B cell (primary cell): ENCODE results near the gene KIF3A. TPM values are rescaled to one million over a fixed set of nuclear protein-coding genes. Genes with fewer than 3 reads are reported as not detected.

ENCODE experiments used
- ATAC-seq: fragments of 200-7000 bp; cut with Tn5 transposase; one replicate; pipeline ENCODE4 v1.10.0; 2021; ENCODE audit warnings: low read depth, mild to moderate bottlenecking, moderate number of reproducible peaks, moderate library complexity
- CTCF ChIA-PET: fragments of 350-600 bp; sonication (Branson Sonifier 250); formaldehyde crosslinking; loops from one replicate; lab custom pipeline; 2021; ENCODE audit warnings: antibody characterized with exemption, inconsistent platforms; lab: Charles Lee
- POLR2A ChIA-PET: fragments of 350-600 bp; sonication (Branson Sonifier 250); formaldehyde crosslinking; loops from one replicate; lab custom pipeline; 2021; ENCODE audit warnings: antibody characterized with exemption; lab: Charles Lee
- DNase-seq: peaks from one replicate; pipeline ENCODE4 v3.0.0; 2013
- H2AFZ ChIP-seq: 2 replicates; pipeline ENCODE4 v1.6.1; 2012; ENCODE audit warnings: mild to moderate bottlenecking, low read depth, low read length; ENCODE audit not compliant: insufficient read depth, poor library complexity, severe bottlenecking
- H3K27ac ChIP-seq, 2 donors: 1 replicate in 1 of 2; 2 replicates in 1 of 2; pipeline ENCODE4 v1.5.1; 2012 to 2013; ENCODE audit warnings: low read length in 2 of 2, mild to moderate bottlenecking in 2 of 2, moderate library complexity in 1 of 2
- H3K27me3 ChIP-seq, 4 experiments: fragments of 200-600 bp in 1 of 4; sonication (generic) in 1 of 4; replicated peaks in 1 of 4; 1 replicate in 2 of 4; 2 replicates in 2 of 4; pipeline versions ENCODE4 v1.6.1 to v1.7.0; 2013 to 2016; ENCODE audit warnings: low read length in 3 of 4, mild to moderate bottlenecking in 2 of 4, mixed read lengths in 1 of 4, moderate library complexity in 1 of 4; ENCODE audit not compliant: insufficient read depth in 4 of 4, control insufficient read depth in 3 of 4; ENCODE audit errors: control extremely low read depth in 1 of 4
- H3K36me3 ChIP-seq, 2 experiments: replicated peaks in 1 of 2; 1 replicate in 1 of 2; 2 replicates in 1 of 2; pipeline versions ENCODE4 v1.6.1 to v1.7.1; 2013; ENCODE audit warnings: low read length in 1 of 2; ENCODE audit not compliant: insufficient read depth in 2 of 2, control insufficient read depth in 1 of 2; ENCODE audit errors: control extremely low read depth in 1 of 2, extremely low read depth in 1 of 2
- H3K4me1 ChIP-seq, 2 donors: fragments of 200-600 bp in 1 of 2; sonication (generic) in 1 of 2; 1 replicate in 1 of 2; 2 replicates in 1 of 2; pipeline versions ENCODE4 v1.5.1 to v1.6.1; 2013 to 2017; ENCODE audit warnings: low read length in 2 of 2; ENCODE audit not compliant: control insufficient read depth in 2 of 2, insufficient read depth in 2 of 2
- H3K4me2 ChIP-seq: replicated peaks from 2 replicates; pipeline ENCODE3; 2012; ENCODE audit warnings: mild to moderate bottlenecking, low read depth, low read length; ENCODE audit not compliant: poor library complexity, severe bottlenecking
- H3K4me3 ChIP-seq, 5 experiments: fragments of 200-600 bp in 1 of 5; sonication (generic) in 1 of 5; 1 replicate in 3 of 5; 2 replicates in 2 of 5; pipeline versions ENCODE4 v1.5.1 to v1.7.0; 2011 to 2016; ENCODE audit warnings: low read length in 4 of 5, mild to moderate bottlenecking in 4 of 5, low read depth in 2 of 5, control low read depth in 1 of 5, moderate library complexity in 1 of 5; ENCODE audit not compliant: insufficient read depth in 1 of 5; ENCODE audit errors: control extremely low read depth in 1 of 5, extremely low read depth in 1 of 5
- H3K79me2 ChIP-seq: fragments of 200-600 bp; sonication (generic); one replicate; pipeline ENCODE4 v1.6.0; 2016; ENCODE audit warnings: low read length; ENCODE audit not compliant: control insufficient read depth, insufficient read depth
- H3K9ac ChIP-seq: fragments of 200-600 bp; sonication (generic); 2 replicates; pipeline ENCODE4 v1.6.1; 2017; ENCODE audit warnings: mild to moderate bottlenecking, low read length, moderate library complexity
- H3K9me3 ChIP-seq, 3 donors: one replicate each; pipeline versions ENCODE4 v1.6.1 to v1.7.1; 2013; ENCODE audit warnings: low read length in 2 of 3; ENCODE audit not compliant: control insufficient read depth in 2 of 3, insufficient read depth in 1 of 3; ENCODE audit errors: control extremely low read depth in 1 of 3
- H4K20me1 ChIP-seq: 2 replicates; pipeline ENCODE4 v1.6.0; 2012; ENCODE audit warnings: mild to moderate bottlenecking, low read length; ENCODE audit not compliant: insufficient read depth, control insufficient read depth, poor library complexity, severe bottlenecking
- H3K27ac Mint-ChIP-seq: one replicate; pipeline ENCODE4 v1.8.0; 2021; ENCODE audit warnings: mixed read lengths
- H3K27me3 Mint-ChIP-seq: one replicate; pipeline ENCODE4 v1.8.0; 2021; ENCODE audit warnings: mixed read lengths
- H3K4me1 Mint-ChIP-seq: one replicate; pipeline ENCODE4 v1.8.0; 2021; ENCODE audit warnings: mixed read lengths
- H3K4me3 Mint-ChIP-seq: one replicate; pipeline ENCODE4 v1.8.0; 2021; ENCODE audit warnings: mixed read lengths
- H3K9me3 Mint-ChIP-seq: one replicate; pipeline ENCODE4 v1.8.0; 2022; ENCODE audit warnings: mixed read lengths; ENCODE audit not compliant: insufficient read depth
- CTCF ChIP-seq: fragments of 200-600 bp; IDR thresholded peaks from one replicate; pipeline ENCODE4 v1.8.0; 2022; ENCODE audit warnings: antibody characterized with exemption, mild to moderate bottlenecking
- EZH2 ChIP-seq: IDR thresholded peaks from 2 replicates; pipeline ENCODE4 v1.6.1; 2012; ENCODE audit warnings: borderline replicate concordance, low read depth, mild to moderate bottlenecking, moderate library complexity, low read length; ENCODE audit not compliant: insufficient read depth, poor library complexity, severe bottlenecking
- WGBS: methylation state at CpG from one replicate; pipeline ENCODE4 v1.1.5; 2013; ENCODE audit warnings: missing lambda C conversion rate; ENCODE audit not compliant: insufficient coverage; 5-methylcytosine and 5-hydroxymethylcytosine counted together
- intact Hi-C: fragments of 100-400 bp; cut with micrococcal nuclease; formaldehyde crosslinking; loops from one replicate; pipeline ENCODE4 v1.10.0; 2022
- polyA plus RNA-seq: library from polyadenylated mRNA; depleted of rRNA; stranded (reverse); fragments of >200 nt; gene quantifications from 2 replicates; pipeline ENCODE4 v1.2.3, GENCODE V29; 2012
- total RNA-seq, 2 donors: library from RNA; stranded (reverse); fragments of 120-200 nt in 1 of 2; gene quantifications; 1 replicate in 1 of 2; 2 replicates in 1 of 2; pipeline versions ENCODE4 v1.2.3 to v1.2.4, GENCODE V29; 2013 to 2022

The KIF3A gene
- total and polyA plus RNA-seq, 2 donors (not counting 1 experiment from before 2014, with no cell fraction given): 1.3 to 16.0 TPM

DNA sequence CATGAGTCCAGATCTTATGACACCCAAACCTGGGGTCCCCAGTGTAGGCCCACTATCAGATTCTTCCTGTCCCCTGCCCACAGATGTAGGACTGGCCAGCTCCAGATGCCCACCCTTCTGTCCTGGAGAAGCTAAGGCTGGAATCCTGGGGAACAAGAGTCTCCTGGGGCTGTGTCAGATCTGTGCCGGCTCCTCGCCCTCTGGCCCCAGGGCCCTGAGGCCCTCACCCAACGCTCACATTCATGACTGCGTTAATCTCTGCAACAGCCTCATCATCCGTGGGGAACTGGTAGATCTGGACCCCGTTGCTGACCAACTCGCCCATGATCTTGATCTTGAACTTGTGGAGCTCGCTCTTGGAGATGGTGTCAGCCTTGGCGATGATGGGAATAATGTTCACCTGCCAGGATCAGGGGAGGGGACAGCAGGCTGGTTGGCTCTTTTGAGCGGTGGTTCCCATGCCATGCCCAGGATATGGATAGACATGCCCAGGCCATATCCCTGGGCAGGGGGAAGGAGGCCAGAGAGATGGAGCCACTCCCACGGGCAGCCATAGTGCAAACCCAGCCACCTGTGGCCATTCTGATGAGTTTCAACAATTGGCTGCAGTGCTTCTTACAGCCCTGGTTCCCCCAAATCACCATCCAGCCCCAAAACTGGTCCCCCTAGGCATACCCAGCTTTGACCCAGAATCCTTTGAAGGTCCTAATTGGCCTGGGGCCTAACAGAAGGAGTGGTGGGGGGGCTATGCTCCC is 25.1 kb upstream of the KIF3A start:
- no peak for ATAC-seq
- H3K9me3 ChIP-seq: no peaks in the 10 kb centered on the region
- H3K4me3 ChIP-seq: no peak overlapping the region
- H3K9ac ChIP-seq: no peak overlapping the region
- TF ChIP-seq CTCF (no peak), EZH2 (no peak)
- Mint-ChIP-seq H3K27ac (no peak overlapping the region), H3K27me3 (no peaks in the 10 kb centered on the region), H3K9me3 (no peaks in the 10 kb centered on the region), H3K4me3 (no peak overlapping the region), H3K4me1 (no peaks in the 10 kb centered on the region)
- H3K36me3 ChIP-seq: no peaks in the 10 kb centered on the region
- no peaks in the 10 kb centered on the region for H3K79me2 ChIP-seq
- WGBS: 96% methylated on average over 11 of the region's 11 CpGs
- no peaks in the 10 kb centered on the region for H3K27me3 ChIP-seq
- H2AFZ ChIP-seq: no peak overlapping the region
- ChIA-PET CTCF (no interaction called here), POLR2A (no interaction called here)
- H3K4me1 ChIP-seq: no peaks in the 10 kb centered on the region
- no peaks in the 10 kb centered on the region for H4K20me1 ChIP-seq
- intact Hi-C loops: no loop called here
- no peak overlapping the region for H3K27ac ChIP-seq
- no peak for DNase-seq
- no peak overlapping the region for H3K4me2 ChIP-seq
